ENCODE data around the gene ISLR2. TPM values are rescaled to one million over a fixed set of nuclear protein-coding genes. Genes with fewer than 3 reads are reported as not detected.

The ISLR2 gene
- total and polyA plus RNA-seq, 2 donors (not counting 3 experiments of a cell fraction or from before 2014, with no cell fraction given), result not detected

DNA sequence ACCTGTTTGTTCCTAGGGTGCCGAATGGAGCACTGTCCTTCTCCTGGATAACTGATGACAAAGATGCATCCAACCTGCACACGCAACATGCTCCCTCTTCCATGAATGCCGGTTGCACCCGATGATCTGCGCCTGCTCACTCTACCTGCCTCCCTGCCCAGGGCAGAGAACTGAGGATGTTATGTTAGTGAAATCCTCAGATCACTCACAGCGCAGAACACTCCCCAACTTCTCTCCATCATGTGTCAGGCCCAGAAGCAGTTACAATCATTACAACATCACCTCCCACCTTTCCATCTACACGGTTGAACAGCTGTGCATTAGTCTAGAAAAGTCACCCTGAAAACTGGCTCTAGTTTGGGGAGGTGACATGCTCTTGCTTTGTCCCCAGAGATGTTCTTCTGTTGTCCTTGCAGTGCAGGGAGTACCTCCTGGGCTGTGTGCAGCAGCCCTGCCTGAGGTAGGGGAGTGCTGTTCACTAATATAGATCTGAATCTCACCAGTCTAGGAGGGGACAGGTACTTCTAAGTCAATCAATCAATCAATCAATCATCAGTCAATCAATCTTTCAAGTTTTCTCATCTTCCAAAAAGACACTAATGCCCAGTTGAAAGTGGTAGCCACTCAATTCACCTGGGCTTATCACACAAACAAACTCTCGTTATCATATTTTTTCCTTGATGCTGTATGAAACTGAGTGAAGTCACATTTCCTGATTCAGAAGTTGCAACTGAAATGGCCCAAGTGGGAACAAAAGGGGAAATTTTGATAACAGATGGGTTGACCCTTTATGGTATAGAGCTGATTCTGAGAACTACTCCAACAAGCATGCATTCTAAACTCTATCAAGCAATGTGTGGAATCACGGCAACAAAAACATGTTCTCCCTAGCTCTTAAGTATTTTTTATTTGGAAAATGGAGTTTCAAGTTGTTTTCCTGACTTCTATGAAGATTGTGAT lies 27.8 kb downstream of the ISLR2 start:
- H3K79me2 ChIP-seq (ENCODE audit: control insufficient read depth, insufficient read depth, low read length), result no peaks in the 10 kb centered on the region
- no peak for FAIRE-seq
- no peak overlapping the region for H2AFZ ChIP-seq (ENCODE audit: low read depth, low read length)
- ChIA-PET POLR2A (no interaction called here), CTCF (interaction anchor here (2.0 kb wide), 1 partner anchor 14 kb away, joined by 4 read pairs; no protein-coding TSS in a partner anchor)
- intact Hi-C loops (cut with micrococcal nuclease), result no loop called here
- no peak for DNase-seq (ENCODE audit: low read depth, low spot score)
- no TSS peak for BruUV-seq (replicated peaks)
- no peak overlapping the region for H3K4me2 ChIP-seq (ENCODE audit: insufficient read depth, low read length)
- H3K4me3 ChIP-seq (replicated peaks in 1 of 3; ENCODE audit: insufficient read depth in 1 of 3, low read depth in 1 of 3, low read length in 3 of 3), result no peak overlapping the region
- no peaks in the 10 kb centered on the region for H3K4me1 ChIP-seq (ENCODE audit: control insufficient read depth, extremely low read depth, insufficient read depth, low read length)
- H3K9ac ChIP-seq (replicated peaks; ENCODE audit: extremely low read depth, insufficient read depth, low read length), result no peak overlapping the region
- dilution Hi-C loops (cut with MboI; ENCODE audit: extremely low pct_ligation_motif_present, low sequenced_read_pairs), result no loop called here
- H3K9me3 ChIP-seq (replicated peaks; ENCODE audit: control insufficient read depth, insufficient read depth, low read length), result no peaks in the 10 kb centered on the region
- no peak overlapping the region for H3K27ac ChIP-seq (ENCODE audit: insufficient read depth, low read depth, low read length)
- TF ChIP-seq, protein P1, sequence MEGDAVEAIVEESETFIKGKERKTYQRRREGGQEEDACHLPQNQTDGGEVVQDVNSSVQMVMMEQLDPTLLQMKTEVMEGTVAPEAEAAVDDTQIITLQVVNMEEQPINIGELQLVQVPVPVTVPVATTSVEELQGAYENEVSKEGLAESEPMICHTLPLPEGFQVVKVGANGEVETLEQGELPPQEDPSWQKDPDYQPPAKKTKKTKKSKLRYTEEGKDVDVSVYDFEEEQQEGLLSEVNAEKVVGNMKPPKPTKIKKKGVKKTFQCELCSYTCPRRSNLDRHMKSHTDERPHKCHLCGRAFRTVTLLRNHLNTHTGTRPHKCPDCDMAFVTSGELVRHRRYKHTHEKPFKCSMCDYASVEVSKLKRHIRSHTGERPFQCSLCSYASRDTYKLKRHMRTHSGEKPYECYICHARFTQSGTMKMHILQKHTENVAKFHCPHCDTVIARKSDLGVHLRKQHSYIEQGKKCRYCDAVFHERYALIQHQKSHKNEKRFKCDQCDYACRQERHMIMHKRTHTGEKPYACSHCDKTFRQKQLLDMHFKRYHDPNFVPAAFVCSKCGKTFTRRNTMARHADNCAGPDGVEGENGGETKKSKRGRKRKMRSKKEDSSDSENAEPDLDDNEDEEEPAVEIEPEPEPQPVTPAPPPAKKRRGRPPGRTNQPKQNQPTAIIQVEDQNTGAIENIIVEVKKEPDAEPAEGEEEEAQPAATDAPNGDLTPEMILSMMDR (IDR thresholded peaks at IDR 0.05; ENCODE audit: extremely low read depth in 1 of 2, insufficient read depth in 1 of 2, low read depth in 1 of 2, low read length in 2 of 2), result no peak
- TF ChIP-seq POLR2AphosphoS5 (IDR thresholded peaks at IDR 0.05; ENCODE audit: insufficient read depth, low read depth, low read length) (no peak), FOS (IDR thresholded peaks at IDR 0.05; ENCODE audit: borderline replicate concordance, insufficient read depth, low read length) (no peak), MYC (IDR thresholded peaks at IDR 0.05; ENCODE audit: low read depth, low read length) (no peak), JUN (IDR thresholded peaks at IDR 0.05; ENCODE audit: borderline replicate concordance, insufficient read depth, insufficient read length, low read depth) (no peak), POLR2A (IDR thresholded peaks at IDR 0.05; ENCODE audit: low read depth, low read length) (no peak), GATA2 (IDR thresholded peaks at IDR 0.05; ENCODE audit: insufficient read depth, insufficient read length, low read depth, low read length) (no peak), EZH2 (IDR thresholded peaks at IDR 0.05; ENCODE audit: borderline replicate concordance, low read depth, low read length, severe bottlenecking) (no peak)
- TF ChIP-seq, protein P2, sequence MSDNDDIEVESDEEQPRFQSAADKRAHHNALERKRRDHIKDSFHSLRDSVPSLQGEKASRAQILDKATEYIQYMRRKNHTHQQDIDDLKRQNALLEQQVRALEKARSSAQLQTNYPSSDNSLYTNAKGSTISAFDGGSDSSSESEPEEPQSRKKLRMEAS (IDR thresholded peaks at IDR 0.05; ENCODE audit: insufficient read depth, insufficient read length), result no peak
- no peaks in the 10 kb centered on the region for H4K20me1 ChIP-seq (replicated peaks; ENCODE audit: control insufficient read depth, extremely low read depth, insufficient read depth, low read length)
- no peaks in the 10 kb centered on the region for H3K36me3 ChIP-seq (ENCODE audit: control insufficient read depth in 2 of 2, extremely low read depth in 1 of 2, insufficient read depth in 2 of 2, low read length in 2 of 2)
- peaks cover 11 to 22% of the 10 kb centered on the region in 2 experiments for H3K27me3 ChIP-seq (ENCODE audit: control insufficient read depth in 2 of 2, insufficient read depth in 2 of 2, low read length in 2 of 2)
- no peaks in the 10 kb centered on the region for H3K9me1 ChIP-seq (replicated peaks; ENCODE audit: control insufficient read depth, extremely low read depth, insufficient read depth, low read length)
